ENCODE results near the gene ZIC4. TPM values are rescaled to one million over a fixed set of nuclear protein-coding genes. Genes with fewer than 3 reads are reported as not detected.

ZIC4 gene
- total and polyA plus RNA-seq, 2 of the 4 experiments (the other 2 are of a cell fraction), result not detected

DNA sequence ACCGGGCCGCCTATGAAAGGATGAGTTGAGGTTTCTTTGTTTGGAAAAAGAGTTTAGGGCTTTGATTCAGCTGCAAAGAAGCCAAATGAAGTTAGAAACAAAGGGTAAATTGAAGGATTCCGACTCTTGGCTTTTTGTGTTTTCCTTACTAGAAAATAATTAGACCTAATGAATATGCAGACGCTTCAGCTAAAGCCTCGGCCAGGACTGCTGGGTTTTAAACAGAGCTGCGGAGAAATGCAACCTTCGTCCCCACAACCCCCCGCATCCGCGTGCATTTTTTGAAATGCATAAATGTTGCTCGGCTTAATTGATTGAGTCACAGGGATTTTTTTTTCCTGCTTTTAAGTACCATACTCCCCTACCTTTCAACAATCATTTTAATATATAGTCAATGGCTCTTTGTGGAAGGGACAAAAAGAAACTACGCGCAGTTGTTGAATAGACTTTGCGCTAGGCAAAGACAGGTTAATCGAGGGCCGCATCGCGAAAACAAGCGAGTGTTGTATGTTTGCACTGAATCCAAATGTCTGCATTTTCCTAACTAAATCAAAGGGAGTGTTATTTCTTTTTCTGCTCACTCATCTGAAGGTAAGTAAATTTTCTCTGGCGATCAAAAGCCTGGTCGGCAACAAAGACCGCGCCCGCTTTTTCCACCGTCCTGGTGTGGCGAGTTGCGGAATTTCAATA lies 1.3 kb upstream of the ZIC4 start:
- no TSS peak for BruUV-seq (replicated peaks)
- TF ChIP-seq NFE2L2 (IDR thresholded peaks at IDR 0.05; ENCODE audit: low read depth, low read length), result no peak
- no peak for TF ChIP-seq BHLHE40 (IDR thresholded peaks at IDR 0.05; ENCODE audit: low read depth, low read length)
- TF ChIP-seq CTCF (conservative IDR thresholded peaks at IDR 0.05; ENCODE audit: low read depth, low read length), result no peak
- no peak for TF ChIP-seq CHD1 (IDR thresholded peaks at IDR 0.05; ENCODE audit: low read depth, low read length)
- no peak for TF ChIP-seq MAZ (IDR thresholded peaks at IDR 0.05; ENCODE audit: borderline replicate concordance, low read depth, low read length)
- TF ChIP-seq RCOR1 (IDR thresholded peaks at IDR 0.05; ENCODE audit: insufficient replicate concordance, low read length), result no peak
- no peak for TF ChIP-seq MAFK (IDR thresholded peaks at IDR 0.05; ENCODE audit: low read depth, low read length)
- no peak for TF ChIP-seq CEBPB (IDR thresholded peaks at IDR 0.05; ENCODE audit: low read depth, low read length)
- no peak for TF ChIP-seq SMC3 (IDR thresholded peaks at IDR 0.05; ENCODE audit: low read depth, low read length)
- TF ChIP-seq FOS (IDR thresholded peaks at IDR 0.05; ENCODE audit: low read depth, low read length), result no peak
- TF ChIP-seq MXI1 (IDR thresholded peaks at IDR 0.05; ENCODE audit: borderline replicate concordance, low read depth, low read length), result no peak
- TF ChIP-seq RAD21 (IDR thresholded peaks at IDR 0.05; ENCODE audit: low read length), result no peak
- no peak for TF ChIP-seq POLR2A (IDR thresholded peaks at IDR 0.05; ENCODE audit: low read depth, low read length)
- H3K14ac ChIP-seq (replicated peaks; ENCODE audit: low read depth, low read length), result no peak overlapping the region

More for the DNA sequence above, 1.3 kb upstream of the ZIC4 start:
- in situ Hi-C loops (cut with MboI; ENCODE audit: low sequenced_read_pairs) (no loop called here), intact Hi-C loops (cut with micrococcal nuclease) (no loop called here), dilution Hi-C loops (cut with HindIII; ENCODE audit: low sequenced_read_pairs, unreplicated experiment) (no loop called here)
- Histone ChIP-seq H3K4ac (ENCODE audit: low read depth, low read length) (no peak overlapping the region), H4K91ac (ENCODE audit: insufficient read depth, low read depth, low read length) (no peak overlapping the region), H3K9ac (ENCODE audit: low read depth, low read length) (no peak overlapping the region), H3K27ac (ENCODE audit: insufficient read depth, low read length) (no peak overlapping the region), H2AK9ac (replicated peaks; ENCODE audit: low read depth, low read length, poor library complexity) (no peak overlapping the region), H3K9me3 (ENCODE audit: control insufficient read depth, insufficient read depth, low read length) (peaks cover 22% of the 10 kb centered on the region), H2BK5ac (ENCODE audit: low read depth, low read length, poor library complexity, severe bottlenecking) (no peak overlapping the region), H3K79me1 (ENCODE audit: low read depth in 1 of 2, low read length in 2 of 2) (no peaks in the 10 kb centered on the region), H2BK120ac (ENCODE audit: low read depth, low read length) (no peak overlapping the region), H4K8ac (ENCODE audit: low read depth in 2 of 2, low read length in 2 of 2) (no peak overlapping the region), H3K36me3 (ENCODE audit: control insufficient read depth, insufficient read depth, low read length) (no peaks in the 10 kb centered on the region), H3K4me3 (ENCODE audit: insufficient read depth, low read depth, low read length) (no peak overlapping the region), H2BK20ac (ENCODE audit: low read depth, low read length) (no peak overlapping the region), H3K27me3 (ENCODE audit: control insufficient read depth, insufficient read depth, low read length) (peaks cover 95% of the 10 kb centered on the region), H3K18ac (ENCODE audit: low read depth, low read length) (no peak overlapping the region), H4K5ac (ENCODE audit: low read depth, low read length) (no peak overlapping the region), H2AFZ (replicated peaks; ENCODE audit: low read length, poor library complexity) (no peak overlapping the region), H3K9me1 (ENCODE audit: insufficient read depth, low read length) (0 out of 2 replicates have a peak, but pooled peaks cover 3% of the 10 kb centered on the region), H3K4me2 (ENCODE audit: low read depth, low read length) (no peak overlapping the region), H3K23ac (ENCODE audit: low read depth, low read length) (no peak overlapping the region; the same call in 1 of the 2 replicates), H3K4me1 (ENCODE audit: control insufficient read depth, insufficient read depth, low read length) (no peaks in the 10 kb centered on the region), H2AK5ac (ENCODE audit: low read depth, low read length) (no peak overlapping the region), H4K20me1 (ENCODE audit: insufficient read depth, low read length) (0 out of 2 replicates have a peak, but pooled peaks cover 3% of the 10 kb centered on the region), H2BK15ac (ENCODE audit: low read depth, low read length) (no peak overlapping the region), H3K56ac (ENCODE audit: extremely low read depth, insufficient read depth, low read length) (no peak overlapping the region)
- no CpG with 5 or more reads among the region's 27 CpGs for WGBS, 2 experiments (ENCODE audit: extremely low coverage in 2 of 2, insufficient read length in 1 of 2)
- DNase-seq (no peak), ATAC-seq (ENCODE audit: low read depth) (no peak)
- CTCF ChIA-PET, result no interaction called here
- POLR2A ChIA-PET (ENCODE audit: unreplicated experiment), result no interaction called here
